ENCODE results near the gene SRPRB. TPM values are rescaled to one million over a fixed set of nuclear protein-coding genes. Genes with fewer than 3 reads are reported as not detected.
A peak's percentile ranks its signal among the peaks of the same experiment; 100 is the strongest.
"Not testable (repeated sequence)": the region's sequence is repeated elsewhere in the genome, so short reads cannot be mapped to it uniquely, and the experiment has no call there.

SRPRB gene
- total RNA-seq, 1 experiment from 2014 or later = 66.0 TPM

DNA sequence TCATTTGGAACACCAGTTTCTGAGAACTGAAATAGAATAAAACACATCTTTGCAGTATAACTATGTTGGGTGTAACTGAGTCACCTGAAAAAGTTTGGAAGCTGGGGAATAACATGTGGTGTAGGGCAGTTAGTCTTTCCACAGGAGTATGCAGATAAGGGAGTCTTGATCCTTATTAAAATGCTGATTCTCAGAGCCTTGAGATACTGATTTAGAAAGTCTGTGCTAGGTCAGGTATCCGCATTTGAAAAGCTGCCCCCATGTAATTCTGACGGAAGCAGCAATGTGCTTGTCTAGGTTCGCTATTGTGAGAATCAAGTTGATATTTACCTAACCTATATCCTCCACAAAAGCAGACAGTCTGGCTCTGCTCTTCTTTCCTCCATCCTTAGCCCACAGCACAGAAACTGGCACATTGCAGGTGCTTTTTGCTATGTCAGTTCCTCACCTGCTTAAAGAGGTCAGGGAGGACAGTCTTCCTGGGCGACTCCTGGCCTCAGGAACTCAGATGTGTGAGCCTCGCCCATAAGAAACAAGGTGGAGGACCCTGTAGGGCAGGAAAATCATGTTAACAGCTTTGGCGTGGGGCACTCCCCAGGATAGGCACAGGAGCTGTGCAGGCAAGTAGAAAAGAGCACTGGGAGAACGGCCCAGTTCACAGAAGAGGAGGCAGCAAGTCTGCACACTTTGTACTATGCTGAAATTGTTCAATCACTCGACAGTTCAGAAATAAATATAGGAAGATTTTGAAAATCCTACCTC, 27.6 kb upstream of the SRPRB start:
- DNase-seq (ENCODE audit: low read depth) = no peak

DNA sequence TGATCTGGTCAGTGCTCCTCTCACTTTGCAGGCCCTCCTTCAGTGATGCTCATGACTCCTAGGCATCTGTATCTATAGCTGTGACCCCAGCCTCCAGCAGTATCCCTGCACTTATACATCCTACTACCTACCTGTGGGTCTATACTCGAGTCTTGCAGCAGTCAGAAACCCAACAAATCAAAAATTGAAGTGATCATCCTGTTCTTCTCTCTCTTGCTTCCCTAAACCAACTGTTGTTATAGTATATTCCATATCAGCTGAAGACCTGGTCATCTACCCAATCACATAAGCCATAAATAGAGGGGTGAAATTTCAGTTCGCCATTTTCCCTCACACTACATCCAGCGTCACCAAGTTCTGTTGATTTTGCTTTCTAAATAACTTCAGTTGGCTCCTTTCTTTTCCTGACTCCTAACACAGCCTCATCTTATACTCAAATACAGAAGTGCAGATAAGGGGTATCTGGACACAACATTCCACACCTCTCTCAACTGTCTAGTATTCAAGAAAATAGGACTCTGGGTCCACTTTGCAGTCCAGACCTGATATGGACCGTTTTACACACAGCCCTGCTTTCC, 25.9 kb upstream of the SRPRB start:
- no peak for DNase-seq (ENCODE audit: low read depth)

DNA sequence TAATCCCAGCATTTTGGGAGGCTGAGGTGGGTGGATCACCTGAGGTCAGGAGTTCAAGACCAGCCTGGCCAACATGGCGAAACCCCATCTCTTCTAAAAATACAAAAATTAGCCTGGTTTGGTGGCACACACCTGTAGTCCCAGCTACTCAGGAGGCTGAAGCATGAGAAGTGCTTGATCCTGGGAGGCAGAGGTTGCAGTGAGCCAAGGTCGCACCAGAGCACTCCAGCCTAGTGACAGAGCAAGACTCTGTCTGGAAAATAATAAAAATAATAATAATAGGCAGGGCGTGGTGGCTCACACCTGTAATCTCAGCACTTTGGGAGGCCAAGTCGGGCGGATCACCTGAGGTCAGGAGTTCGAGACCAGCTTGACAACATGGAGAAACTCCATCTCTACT, 24.9 kb upstream of the SRPRB start:
- DNase-seq (ENCODE audit: low read depth) = not testable (repeated sequence)

DNA sequence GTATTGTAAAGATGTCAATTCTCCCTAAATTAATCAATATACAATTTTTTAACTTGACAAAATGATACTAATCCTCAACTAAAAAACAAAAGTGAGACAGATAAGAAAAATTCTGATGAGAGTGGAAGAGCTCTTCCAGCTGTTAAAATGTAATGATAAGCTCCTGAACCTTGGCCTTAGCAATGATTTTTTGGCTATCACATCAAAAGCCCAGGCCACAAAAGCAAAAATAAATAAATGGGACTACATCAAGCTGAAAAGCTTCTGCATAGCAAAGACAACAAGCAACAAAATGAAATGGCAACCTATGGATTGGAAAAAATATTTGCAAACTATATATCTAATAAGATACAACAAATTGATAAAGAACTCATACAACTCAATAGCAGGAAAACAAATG, 24.0 kb upstream of the SRPRB start:
- no peak for DNase-seq (ENCODE audit: low read depth)

DNA sequence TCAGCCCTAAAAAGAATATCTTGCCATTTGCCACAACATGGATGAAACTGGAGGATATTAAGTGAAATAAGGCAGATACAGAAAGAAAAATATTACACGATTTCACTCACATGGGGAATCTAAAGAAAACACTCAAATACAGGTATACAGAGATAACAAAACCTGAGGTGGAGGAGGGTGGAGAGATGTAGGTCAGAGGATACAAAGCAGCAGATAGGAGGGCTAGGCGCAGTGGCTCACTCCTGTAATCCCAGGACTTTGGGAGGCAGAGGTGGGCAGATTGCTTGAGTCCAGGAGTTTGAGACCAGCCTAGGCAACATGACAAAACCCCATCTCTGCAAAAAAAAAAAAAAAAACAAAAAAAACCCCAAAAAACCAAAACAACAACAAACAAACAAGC, 23.2 kb upstream of the SRPRB start:
- no peak for DNase-seq (ENCODE audit: low read depth)

DNA sequence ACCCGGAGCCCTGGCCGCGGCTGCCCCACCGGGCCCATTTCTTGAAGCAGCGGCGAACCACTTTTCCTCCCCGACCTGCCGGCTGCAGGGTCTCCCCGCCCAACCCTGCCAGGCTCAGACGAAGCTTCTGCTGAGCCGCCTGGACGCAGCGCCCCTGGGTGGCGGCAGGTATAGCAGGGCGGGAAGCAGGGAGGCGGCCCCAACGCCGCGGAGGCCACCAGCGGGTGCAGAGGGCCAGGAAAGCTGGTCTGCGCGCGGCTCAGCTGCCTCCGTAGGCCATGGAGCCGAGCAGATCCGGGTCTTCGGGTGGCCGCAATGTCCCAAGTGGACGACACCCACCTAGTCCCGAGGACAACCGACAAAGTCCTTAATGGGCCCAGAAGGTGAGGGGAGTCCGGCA, 21.9 kb upstream of the SRPRB start:
- no peak for DNase-seq (ENCODE audit: low read depth)

DNA sequence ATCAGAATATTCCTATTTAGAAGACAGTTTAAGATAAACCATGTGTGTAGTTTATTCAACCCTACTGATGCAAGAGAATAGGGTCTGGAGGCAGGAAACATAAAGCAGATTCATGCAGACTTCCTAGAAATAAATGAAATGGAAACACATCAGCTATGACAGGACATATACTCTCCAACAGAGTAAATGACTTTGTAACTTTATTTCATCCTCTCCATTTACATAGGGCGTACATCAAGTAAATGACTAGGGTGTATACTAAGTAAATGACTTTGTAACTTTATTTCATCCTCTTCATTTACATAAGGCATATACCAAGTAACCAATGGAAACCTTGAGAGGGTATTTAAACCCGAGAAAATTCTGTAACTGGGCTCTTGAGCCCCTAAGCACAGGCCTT, 17.6 kb upstream of the SRPRB start:
- DNase-seq (ENCODE audit: low read depth) = no peak

DNA sequence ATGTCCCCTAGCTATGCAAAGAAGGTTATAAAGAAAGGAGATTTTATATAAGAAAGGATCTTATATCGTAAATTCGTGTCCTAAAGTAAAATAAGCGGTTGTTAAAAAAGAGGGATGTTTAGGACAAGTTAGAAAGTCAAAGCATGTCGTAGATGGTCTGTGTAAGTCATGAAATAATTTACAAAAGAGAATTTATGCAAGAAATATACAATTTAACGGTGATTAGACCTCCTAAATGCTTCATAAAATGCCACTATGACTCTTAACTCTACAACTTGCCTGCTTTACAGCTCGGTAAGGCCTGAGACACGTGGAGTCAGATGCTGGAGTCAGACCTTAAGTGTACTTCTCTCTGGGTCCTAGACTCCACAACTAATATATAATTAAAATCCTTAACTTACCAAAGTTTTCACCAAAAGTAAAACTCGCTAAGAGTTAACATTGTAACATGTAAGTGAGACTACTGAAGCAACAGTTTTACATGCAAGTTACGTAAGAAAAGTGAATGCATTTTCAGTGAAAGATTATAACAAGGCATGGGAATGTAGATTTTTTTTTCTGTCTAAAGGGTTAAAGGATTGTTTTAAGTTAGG, 13.3 kb upstream of the SRPRB start:
- peak; percentile 27 for DNase-seq (ENCODE audit: low read depth)

DNA sequence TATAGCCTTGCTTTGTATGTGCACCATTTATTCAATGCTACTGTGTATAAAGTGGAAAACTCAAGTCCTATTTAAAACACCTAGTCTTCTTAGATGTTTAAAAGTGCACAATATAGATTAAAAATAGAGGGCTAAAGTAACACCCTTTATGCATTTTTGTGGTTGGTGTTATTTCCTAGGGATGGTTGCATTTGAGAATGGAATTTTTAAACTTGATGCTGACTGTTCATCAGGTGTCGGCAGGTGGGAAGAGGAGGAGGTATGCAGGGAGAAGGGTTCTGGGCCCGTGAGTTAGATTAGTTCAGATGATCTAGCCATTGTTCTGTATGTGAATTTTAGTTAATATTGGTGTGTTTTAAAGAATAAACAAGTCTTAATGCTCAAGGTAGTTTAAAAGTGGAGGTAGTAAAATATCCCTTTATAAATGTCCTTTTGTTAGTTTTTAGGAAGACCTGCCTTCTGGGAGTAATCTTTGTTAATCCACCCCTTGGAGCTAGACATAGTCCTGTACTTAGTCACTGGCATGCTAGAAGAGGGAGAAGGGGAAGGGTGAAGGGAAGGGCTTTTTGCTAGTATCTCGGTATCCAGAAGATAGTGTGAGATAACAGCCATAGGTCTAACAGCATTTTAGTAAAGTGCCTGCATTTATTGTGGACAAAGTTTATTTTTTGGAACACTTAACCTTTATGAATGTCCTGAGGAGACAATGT, 8.1 kb upstream of the SRPRB start:
- DNase-seq (ENCODE audit: low read depth) = peak; percentile 18

DNA sequence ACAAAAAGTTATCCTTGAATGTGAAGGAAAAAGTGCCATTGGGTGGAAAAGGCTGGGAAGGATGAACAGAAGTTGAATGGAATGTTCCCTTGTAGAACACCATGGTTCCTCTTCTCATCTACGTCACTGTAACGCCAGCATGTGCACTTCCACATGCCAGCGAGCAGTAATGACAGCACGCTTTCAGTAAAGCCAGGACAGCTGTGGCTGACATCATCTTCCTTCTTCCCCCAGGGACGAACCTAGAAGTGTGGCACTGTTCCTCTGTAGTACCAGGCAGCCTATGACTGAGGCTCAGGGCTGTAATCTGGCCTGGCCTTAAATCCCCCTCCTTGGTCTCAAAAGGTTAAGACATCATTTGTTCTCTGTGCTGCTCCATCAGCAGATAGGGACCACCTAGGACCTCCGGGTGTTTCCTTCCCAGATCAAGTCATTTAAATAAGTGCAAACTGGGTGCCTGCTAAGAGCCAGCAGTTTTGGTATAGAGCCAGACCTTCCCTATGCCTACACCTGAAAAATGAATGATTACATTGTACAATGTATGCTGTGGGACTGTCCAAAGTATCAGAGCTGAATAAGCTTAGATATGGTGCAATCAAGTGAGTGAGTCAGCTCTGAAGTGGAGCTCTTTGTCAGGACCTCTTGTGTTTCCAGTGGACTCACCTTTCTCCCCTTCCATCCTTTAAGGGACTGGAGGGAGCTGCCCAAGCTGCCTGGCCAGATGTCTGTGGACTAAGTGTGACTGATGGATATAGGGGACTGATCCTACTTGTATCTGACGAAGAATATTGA, 5.6 kb upstream of the SRPRB start:
- DNase-seq (ENCODE audit: low read depth) = peak; percentile 27

DNA sequence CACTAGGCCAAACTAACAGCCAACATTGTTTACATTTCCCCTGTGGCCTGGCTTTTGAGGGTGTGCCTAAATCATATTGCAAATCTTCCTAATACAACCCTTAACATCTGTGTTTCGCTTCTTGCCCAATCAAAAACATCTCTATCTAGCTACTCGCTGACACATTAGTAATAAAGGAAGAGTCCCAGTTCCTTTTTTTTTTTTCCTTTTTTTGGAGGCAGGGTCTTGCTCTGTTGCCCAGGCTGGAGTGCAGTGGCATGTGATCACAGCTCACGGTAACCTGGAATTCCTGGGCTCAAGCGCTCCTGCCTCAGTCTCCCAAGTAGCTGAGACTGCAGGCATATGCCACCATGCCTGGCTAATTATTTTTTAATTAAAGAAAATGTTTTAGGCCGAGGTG, 2.1 kb upstream of the SRPRB start:
- DNase-seq (ENCODE audit: low read depth) = no peak

DNA sequence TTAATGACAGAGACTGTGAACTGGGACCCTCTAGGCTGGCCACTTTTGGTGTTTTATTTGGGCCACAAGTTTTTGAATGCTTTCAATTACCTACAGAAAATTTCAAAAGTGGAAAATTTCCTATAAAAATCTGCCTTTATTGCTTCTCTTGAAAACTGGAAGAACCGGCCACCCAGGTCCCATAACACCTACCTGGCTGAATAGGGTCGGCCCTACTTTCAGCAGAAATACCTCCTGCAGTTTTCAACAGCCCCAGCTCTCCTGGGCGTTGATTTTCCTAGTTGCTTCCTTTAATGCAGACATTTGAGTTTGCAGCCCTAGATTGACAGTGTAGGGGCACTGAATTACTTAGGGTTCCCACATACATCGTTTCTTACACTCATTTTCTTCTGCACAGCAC, 719 bp upstream of the SRPRB start:
- no peak for DNase-seq (ENCODE audit: low read depth)

DNA sequence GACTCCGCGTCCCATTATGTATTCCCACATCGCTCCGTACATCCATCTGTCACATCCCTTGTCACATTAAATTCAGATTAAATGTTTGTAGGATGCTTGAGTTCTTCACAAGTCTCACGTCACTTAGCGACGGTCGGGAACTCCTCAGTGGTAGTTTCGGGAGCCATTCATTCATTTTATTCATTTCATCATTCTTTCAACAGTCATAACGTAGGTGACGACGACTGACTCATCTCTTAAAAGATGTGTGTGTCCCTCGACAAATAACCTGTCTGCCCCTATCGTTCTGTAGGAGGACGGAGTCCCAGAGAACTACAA, 272 bp upstream of the SRPRB start:
- DNase-seq (ENCODE audit: low read depth) = no peak

DNA sequence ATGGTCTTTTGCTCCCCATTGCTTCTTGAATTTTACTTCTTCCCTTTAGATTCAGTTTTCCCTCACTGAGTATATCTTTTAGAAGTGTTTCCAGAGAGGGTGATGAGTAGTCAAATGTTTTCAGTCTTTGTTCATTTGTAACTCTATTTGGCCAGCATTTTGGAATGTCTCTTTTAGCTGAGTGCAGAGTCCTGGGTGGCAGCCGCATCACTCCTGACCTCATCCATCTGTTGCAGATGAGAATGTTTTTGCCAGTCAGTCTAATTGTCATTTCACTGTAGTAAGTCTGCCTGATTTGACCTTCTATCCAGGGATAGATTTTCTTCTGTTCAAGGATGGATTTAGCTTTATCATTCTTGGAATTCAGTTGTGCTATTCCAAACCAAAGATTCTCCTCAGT, 7.3 kb downstream of the SRPRB start:
- DNase-seq (ENCODE audit: low read depth) = no peak

DNA sequence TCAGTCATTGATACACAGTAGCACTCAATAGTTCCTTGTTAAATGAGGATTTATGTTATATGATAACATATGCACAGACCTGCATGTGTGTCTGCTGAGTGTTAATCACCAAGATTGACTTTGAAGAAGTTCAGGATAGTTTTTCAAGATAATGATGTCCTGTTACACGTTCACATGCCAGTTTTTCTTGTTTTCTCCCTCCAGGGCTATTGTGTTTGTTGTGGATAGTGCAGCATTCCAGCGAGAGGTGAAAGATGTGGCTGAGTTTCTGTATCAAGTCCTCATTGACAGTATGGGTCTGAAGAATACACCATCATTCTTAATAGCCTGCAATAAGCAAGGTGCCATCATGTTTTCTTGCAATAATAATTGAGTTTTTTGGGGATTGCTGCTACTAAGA, 9.8 kb downstream of the SRPRB start:
- no peak for DNase-seq (ENCODE audit: low read depth)

DNA sequence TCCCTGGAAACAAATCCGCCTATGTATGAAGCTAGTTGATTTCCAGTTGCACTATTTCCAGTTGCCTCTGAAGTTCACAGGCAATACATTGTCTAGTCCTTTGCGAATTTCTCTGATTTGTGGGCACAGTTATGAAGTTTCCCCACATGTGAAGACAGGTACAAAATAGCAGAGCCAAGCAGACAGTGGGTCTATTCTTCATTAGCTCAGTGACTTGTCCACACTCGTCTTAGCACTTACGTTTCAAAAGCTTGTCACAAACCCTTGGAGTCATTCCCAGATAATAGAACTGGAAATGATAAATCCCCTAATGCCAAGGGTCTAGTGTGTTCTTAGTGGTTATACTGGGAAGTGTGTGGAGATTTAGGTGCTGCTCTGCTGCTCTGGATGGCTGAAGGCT, 14.5 kb downstream of the SRPRB start:
- no peak for DNase-seq (ENCODE audit: low read depth)

DNA sequence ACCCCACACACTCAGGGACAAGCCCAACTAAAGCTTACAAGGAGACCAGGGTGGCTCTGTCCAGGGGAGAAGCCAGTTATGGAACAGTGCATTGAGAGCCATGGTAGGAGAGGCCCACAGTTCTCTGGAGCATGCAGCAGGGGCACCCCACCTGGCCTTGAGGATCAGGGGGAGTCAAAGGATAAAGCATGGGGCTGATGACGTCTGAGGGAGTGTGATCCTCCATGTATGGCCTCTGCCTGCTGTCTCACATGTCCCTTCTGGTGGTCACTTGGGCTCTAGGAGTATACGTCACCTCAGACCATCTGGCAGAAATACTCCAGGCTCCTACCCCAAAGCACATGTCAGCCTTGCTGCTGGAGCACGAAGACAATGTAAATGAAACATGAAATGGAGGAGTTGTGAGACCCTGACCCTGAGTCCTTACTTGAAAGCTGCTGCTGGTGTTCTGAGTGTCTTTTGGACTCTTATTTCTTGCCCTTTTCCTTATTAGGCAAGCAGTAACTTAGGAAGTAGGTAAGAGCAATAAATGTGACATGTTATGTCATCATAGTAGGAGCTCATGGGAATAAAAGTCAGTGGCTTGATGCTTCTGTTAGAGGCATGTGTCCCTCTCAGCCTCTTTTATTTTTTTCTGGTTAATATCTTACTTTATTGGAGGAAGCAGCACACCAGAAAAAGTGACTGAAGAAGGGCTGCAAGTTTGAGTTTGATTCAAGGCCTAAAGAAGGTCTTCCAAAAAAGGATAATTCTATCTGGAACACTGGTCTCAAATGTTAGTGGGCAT, 15.5 kb downstream of the SRPRB start:
- DNase-seq (ENCODE audit: low read depth) = no peak

DNA sequence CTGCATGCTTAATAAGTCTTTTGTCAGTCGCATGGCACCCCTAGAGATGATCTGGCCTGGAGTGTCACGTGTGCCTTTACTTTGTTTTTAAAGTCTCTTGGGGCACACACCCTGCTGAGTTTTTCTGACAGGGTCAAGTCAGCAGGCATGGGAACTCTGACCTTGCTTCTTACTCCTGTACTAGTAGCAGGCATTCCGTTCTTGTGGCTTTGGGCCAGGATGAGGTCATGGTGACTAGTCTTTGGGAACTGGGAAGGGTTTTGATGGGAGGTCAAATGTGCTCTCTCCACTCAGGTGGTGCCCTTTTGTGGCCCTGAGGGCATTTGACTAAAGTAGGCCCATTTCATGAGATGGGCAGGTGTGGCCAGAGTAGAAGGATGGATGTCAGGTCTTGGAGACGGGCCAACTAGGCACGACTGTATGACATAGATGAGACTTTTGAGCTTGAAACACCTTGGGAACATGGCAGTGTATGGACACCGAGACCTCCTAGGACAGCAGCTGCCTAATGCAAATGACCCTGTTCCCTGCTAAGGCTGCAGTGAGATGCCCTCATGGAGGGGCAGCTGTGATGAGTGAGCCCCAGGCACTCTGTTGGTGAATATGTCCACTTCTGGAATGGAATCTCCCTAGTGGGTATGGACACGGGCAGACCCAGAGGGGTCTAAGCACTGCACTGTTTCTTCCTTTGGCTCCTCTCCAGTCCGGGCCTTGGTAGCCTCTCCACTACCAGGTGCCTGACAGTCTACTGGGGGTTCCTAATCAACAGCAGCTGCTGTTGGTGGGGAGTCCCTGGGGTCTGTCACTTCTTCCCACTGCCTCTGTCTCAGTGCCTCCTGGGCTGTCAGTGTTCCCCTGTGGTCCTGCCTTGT, 16.4 kb downstream of the SRPRB start:
- DNase-seq (ENCODE audit: low read depth) = peak; percentile 91

DNA sequence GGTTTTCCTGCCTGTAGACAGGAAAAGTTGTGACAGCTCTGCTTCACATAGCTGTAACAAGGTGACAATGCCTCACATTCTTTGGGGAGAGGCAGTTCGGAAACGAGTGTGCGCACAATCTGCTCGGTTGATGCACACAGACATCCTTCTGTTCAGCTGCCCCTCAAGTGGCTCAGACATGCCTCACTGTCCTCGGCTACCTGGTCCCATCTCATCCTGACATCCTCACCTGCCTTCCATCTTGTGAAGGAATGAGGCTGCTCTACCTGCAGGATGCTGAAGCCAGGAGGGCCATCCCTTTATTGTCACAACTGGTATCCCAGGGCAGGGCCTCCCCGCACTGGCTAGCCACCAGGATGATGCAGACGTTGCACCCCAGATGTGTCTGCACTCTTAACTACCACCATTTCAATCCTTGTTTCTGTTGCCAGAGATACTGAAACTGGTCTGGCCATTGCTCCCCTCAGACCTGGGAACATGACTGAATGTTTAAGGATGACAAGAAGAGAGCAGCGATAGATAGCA, 19.4 kb downstream of the SRPRB start:
- no peak for DNase-seq (ENCODE audit: low read depth)
